Measurements from ENCODE around the gene PROS1.

GRCh38 chr3:93992207-93992606, 18.5 kb upstream of the PROS1 start:
- TF ChIP-seq POLR2A (IDR thresholded peaks at IDR 0.05), result no peak
- TF ChIP-seq CTCF (IDR thresholded peaks at IDR 0.05), result no peak
- TF ChIP-seq POLR2AphosphoS5 (IDR thresholded peaks at IDR 0.05), result no peak

All from gastroesophageal sphincter (tissue), 3 donors.